Fibroblast of skin of right biceps (primary cell): ENCODE data around the gene PCDHB9.
"Not testable (repeated sequence)": the region's sequence is repeated elsewhere in the genome, so short reads cannot be mapped to it uniquely, and the experiment has no call there.

Source experiments
- DNase-seq: peaks from one replicate; pipeline ENCODE4 v3.0.0-alpha.2; 2013

The PCDHB9 gene

GRCh38 chr5:141186897-141187512 lies at the start of gene PCDHB9:
Gene PCDHB9 (plus strand): TSS chr5:141187161. CDS start chr5:141187319, 158 bp downstream.
- no peak for DNase-seq

DNA sequence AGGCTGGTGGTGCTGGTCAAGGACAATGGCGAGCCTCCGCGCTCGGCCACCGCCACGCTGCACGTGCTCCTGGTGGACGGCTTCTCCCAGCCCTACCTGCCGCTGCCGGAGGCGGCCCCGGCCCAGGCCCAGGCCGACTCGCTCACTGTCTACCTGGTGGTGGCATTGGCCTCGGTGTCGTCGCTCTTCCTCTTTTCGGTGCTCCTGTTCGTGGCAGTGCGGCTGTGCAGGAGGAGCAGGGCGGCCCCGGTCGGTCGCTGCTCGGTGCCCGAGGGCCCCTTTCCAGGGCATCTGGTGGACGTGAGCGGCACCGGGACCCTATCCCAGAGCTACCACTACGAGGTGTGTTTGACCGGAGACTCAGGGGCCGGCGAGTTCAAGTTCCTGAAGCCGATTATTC lies 49.6 kb upstream of the PCDHB9 start:
- DNase-seq = not testable (repeated sequence)

DNA sequence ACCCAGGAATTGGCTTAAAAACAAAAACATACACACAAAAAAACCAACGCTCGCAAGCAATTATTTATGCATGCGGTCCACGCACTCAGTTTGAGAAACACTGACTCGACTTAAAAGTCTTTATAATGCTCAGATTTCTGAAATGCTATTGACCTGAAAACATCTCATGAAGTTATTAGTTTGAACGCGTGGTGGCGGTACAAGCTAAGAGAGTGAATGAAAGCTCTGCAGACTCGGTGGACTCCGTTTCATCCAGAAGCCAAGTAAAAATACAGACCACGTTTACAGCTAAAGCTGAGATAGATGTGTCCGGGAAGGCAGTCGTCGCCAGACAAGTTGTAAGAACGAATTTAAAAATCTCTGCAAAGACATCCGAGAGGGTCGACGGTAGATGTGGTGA lies 37.1 kb upstream of the PCDHB9 start, which contains the start of gene PCDHB6:
PCDHB6 (plus strand) TSS at position 246 of the 400 bp plus-strand sequence. CDS start 201 bp downstream, outside the sequence.
- peak; percentile 1 for DNase-seq

DNA sequence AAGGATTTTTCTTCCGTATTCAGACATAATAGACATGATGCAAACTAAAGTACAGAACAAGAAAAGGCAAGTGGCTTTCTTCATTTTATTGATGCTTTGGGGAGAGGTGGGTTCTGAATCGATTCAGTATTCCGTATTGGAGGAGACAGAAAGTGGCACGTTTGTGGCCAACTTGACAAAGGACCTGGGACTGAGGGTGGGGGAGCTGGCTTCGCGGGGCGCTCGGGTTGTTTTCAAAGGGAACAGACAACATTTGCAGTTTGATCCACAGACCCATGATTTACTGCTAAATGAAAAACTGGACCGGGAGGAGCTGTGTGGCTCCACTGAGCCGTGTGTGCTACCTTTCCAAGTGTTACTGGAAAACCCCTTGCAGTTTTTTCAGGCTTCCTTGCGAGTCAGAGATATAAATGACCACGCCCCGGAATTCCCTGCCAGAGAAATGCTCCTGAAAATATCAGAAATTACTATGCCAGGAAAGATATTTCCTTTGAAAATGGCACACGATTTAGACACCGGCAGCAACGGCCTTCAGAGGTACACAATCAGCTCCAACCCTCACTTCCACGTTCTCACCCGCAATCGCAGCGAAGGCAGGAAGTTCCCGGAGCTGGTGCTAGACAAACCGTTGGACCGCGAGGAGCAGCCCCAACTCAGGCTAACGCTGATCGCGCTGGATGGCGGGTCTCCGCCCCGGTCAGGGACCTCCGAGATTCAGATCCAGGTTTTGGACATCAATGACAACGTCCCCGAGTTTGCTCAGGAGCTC lies 36.6 kb upstream of the PCDHB9 start:
- no peak for DNase-seq

GRCh38 chr5:141150993-141151325 lies 36.0 kb upstream of the PCDHB9 start:
- DNase-seq = no peak

DNA sequence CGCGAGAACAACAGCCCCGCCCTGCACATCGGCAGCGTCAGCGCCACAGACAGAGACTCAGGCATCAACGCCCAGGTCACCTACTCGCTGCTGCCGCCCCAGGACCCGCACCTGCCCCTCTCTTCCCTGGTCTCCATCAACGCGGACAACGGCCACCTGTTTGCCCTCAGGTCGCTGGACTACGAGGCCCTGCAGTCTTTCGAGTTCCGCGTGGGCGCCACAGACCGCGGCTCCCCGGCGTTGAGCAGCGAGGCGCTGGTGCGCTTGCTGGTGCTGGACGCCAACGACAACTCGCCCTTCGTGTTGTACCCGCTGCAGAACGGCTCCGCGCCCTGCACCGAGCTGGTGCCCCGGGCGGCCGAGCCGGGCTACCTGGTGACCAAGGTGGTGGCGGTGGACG lies 35.3 kb upstream of the PCDHB9 start:
- not testable (repeated sequence) for DNase-seq

GRCh38 chr5:141152096-141152495 lies 34.9 kb upstream of the PCDHB9 start:
- not testable (repeated sequence) for DNase-seq

GRCh38 chr5:141155540-141156374 lies 31.2 kb upstream of the PCDHB9 start:
- no peak for DNase-seq

DNA sequence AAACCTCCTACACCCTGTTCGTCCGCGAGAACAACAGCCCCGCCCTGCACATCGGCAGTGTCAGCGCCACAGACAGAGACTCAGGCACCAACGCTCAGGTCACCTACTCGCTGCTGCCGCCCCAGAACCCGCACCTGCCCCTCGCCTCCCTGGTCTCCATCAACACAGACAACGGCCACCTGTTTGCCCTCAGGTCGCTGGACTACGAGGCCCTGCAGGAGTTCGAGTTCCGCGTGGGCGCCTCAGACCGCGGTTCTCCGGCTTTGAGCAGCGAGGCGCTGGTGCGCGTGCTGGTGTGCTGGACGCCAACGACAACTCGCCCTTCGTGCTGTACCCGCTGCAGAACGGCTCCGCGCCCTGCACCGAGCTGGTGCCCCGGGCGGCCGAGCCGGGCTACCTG lies 29.6 kb upstream of the PCDHB9 start:
- DNase-seq = not testable (repeated sequence)

DNA sequence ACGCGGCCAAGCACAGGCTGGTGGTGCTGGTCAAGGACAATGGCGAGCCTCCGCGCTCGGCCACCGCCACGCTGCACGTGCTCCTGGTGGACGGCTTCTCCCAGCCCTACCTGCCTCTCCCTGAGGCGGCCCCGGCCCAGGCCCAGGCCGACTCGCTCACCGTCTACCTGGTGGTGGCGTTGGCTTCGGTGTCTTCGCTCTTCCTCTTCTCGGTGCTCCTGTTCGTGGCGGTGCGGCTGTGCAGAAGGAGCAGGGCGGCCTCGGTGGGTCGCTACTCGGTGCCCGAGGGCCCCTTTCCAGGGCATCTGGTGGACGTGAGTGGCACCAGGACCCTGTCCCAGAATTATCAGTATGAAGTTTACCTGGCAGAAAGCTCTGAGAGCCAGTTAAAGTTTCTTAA lies 29.1 kb upstream of the PCDHB9 start:
- not testable (repeated sequence) for DNase-seq

DNA sequence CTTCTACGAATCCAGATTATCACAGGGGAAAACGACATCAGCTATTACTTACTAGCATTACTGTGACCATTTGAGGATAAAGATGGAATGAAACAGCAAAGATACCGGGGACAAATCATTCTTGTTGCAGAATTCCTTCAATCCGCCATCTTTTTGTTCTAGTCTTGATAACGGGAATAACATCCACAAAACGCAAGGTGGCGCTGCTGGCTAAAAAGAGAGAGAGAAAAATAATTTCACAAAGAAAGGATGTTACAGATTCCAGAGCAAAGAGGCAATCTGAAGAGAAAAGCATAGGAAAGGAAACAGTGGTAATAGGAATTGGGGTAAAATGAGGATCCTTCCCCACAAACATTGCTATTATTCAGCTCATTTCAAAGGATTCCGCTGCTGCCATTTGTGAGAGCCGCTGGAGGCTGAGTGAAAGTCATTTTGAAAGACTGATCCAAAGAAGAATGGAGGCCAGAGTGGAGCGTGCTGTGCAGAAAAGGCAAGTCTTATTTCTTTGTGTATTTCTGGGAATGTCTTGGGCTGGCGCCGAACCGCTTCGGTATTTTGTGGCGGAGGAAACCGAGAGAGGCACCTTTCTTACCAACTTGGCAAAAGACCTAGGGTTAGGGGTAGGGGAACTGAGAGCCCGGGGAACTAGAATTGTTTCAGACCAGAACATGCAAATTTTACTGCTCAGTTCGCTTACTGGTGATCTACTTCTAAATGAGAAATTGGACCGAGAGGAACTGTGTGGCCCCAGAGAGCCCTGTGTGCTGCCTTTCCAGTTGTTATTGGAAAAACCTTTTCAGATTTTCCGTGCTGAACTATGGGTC lies 14.4 kb upstream of the PCDHB9 start, which contains the start of gene PCDHB7:
PCDHB7 (plus strand) TSS at position 264 of the 824 bp plus-strand sequence; CDS start at position 456, 192 bp downstream.
- peak; percentile 17 for DNase-seq

DNA sequence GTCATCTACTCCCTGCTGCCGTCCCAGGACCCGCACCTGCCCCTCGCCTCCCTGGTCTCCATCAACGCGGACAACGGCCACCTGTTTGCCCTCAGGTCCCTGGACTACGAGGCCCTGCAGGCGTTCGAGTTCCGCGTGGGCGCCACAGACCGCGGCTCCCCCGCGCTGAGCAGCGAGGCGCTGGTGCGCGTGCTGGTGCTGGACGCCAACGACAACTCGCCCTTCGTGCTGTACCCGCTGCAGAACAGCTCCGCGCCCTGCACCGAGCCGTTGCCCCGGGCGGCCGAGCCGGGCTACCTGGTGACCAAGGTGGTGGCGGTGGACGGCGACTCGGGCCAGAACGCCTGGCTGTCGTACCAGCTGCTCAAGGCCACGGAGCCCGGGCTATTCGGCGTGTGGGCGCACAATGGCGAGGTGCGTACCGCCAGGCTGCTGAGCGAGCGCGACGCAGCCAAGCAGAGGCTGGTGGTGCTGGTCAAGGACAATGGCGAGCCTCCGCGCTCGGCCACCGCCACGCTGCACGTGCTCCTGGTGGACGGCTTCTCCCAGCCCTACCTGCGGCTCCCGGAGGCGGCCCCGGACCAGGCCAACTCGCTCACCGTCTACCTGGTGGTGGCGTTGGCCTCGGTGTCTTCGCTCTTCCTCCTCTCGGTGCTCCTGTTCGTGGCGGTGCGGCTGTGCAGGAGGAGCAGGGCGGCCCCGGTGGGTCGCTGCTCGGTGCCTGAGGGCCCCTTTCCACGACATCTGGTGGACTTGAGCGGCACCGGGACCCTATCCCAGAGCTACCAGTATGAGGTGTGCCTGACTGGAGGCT lies 12.5 kb upstream of the PCDHB9 start:
- not testable (repeated sequence) for DNase-seq

GRCh38 chr5:141175933-141176332 lies 11.0 kb upstream of the PCDHB9 start:
- DNase-seq = no peak

DNA sequence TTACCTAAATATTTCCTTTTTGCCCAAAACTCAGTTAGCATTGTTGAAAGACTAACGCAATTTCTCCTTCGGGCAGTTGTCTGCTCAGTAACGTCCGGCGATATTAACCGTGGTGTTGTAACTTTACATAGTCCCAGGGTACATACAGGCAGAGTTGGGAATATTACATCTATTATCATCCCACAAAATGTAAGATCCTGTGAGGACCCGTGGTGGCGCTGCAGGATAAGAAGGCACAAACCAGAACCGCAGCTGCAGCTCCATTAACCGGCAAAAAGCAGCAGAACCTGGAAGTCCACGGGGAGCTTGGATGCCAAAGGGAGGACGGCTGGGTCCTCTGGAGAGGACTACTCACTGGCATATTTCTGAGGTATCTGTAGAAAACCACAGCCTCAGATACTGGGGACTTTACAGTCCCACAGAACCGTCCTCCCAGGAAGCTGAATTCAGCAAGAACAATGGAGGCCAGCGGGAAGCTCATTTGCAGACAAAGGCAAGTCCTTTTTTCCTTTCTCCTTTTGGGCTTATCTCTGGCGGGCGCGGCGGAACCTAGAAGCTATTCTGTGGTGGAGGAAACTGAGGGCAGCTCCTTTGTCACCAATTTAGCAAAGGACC lies 9.3 kb upstream of the PCDHB9 start, which contains the start of gene PCDHB8:
PCDHB8 (plus strand) TSS at position 214 of the 615 bp plus-strand sequence; CDS start at position 459, 245 bp downstream.
- DNase-seq = not testable (repeated sequence)

DNA sequence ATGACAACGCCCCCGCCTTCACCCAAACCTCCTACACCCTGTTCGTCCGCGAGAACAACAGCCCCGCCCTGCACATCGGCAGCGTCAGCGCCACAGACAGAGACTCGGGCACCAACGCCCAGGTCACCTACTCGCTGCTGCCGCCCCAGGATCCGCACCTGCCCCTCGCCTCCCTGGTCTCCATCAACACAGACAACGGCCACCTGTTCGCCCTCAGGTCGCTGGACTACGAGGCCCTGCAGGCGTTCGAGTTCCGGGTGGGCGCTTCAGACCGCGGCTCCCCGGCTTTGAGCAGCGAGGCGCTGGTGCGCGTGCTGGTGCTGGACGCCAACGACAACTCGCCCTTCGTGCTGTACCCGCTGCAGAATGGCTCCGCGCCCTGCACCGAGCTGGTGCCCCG lies 7.6 kb upstream of the PCDHB9 start:
- not testable (repeated sequence) for DNase-seq

DNA sequence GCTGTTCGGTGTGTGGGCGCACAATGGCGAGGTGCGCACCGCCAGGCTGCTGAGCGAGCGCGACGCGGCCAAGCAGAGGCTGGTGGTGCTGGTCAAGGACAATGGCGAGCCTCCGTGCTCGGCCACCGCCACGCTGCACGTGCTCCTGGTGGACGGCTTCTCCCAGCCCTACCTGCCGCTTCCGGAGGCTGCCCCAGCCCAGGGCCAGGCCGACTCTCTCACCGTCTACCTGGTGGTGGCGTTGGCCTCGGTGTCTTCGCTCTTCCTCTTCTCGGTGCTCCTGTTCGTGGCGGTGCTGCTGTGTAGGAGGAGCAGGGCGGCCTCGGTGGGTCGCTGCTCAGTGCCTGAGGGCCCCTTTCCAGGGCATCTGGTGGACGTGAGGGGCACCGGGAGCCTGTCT lies 7.1 kb upstream of the PCDHB9 start:
- not testable (repeated sequence) for DNase-seq

- no peak for DNase-seq
Observed at GRCh38 chr5:141180313-141180712, 6.6 kb upstream of the PCDHB9 start.

GRCh38 chr5:141182248-141182647 lies 4.7 kb upstream of the PCDHB9 start, which contains the start of gene PCDHB16:
Gene PCDHB16 (plus strand): TSS chr5:141182387. CDS start chr5:141182560, 173 bp downstream.
- DNase-seq = peak; percentile 16

GRCh38 chr5:141184117-141184855 lies 2.7 kb upstream of the PCDHB9 start:
- DNase-seq = not testable (repeated sequence)

GRCh38 chr5:141188682-141189081 lies 1.7 kb downstream of the PCDHB9 start:
- DNase-seq = not testable (repeated sequence)
